CD4-positive, alpha-beta T cell (primary cell): ENCODE measurements around the gene PKD1L1. TPM values are rescaled to one million over a fixed set of nuclear protein-coding genes. Genes with fewer than 3 reads are reported as not detected.

Experiments
- ATAC-seq: fragments of 200-7000 bp; cut with Tn5 transposase; one replicate; pipeline ENCODE4 v1.10.0; 2022; ENCODE audit warnings: mild to moderate bottlenecking; ENCODE audit not compliant: poor library complexity
- CTCF ChIA-PET: fragments of 350-600 bp; sonication (Branson Sonifier 250); formaldehyde crosslinking; loops from one replicate; lab custom pipeline; 2021; ENCODE audit warnings: antibody characterized with exemption, inconsistent platforms; lab: Charles Lee
- POLR2A ChIA-PET: fragments of 350-600 bp; sonication (Branson Sonifier 250); formaldehyde crosslinking; loops from one replicate; lab custom pipeline; 2021; ENCODE audit warnings: antibody characterized with exemption, inconsistent platforms; lab: Charles Lee
- DNase-seq, 14 experiments: peaks; one replicate each; pipeline ENCODE4 v3.0.0-alpha.2; 2013 to 2020; ENCODE audit warnings: mixed read lengths in 2 of 14
- H3K27ac ChIP-seq, 2 donors: one replicate each; pipeline versions ENCODE4 v1.5.1 to v1.7.0; 2013; ENCODE audit warnings: low read length in 2 of 2, low read depth in 1 of 2, mild to moderate bottlenecking in 1 of 2
- H3K27me3 ChIP-seq, 2 experiments: 1 replicate in 1 of 2; 2 replicates in 1 of 2; pipeline versions ENCODE4 v1.6.1 to v1.7.0; 2013; ENCODE audit warnings: low read length in 2 of 2, control low read depth in 1 of 2, mild to moderate bottlenecking in 1 of 2, moderate library complexity in 1 of 2; ENCODE audit not compliant: insufficient read depth in 2 of 2, control insufficient read depth in 1 of 2
- H3K36me3 ChIP-seq: one replicate; pipeline ENCODE4 v1.6.1; 2013; ENCODE audit warnings: low read length, control low read depth; ENCODE audit not compliant: insufficient read depth
- H3K4me1 ChIP-seq: one replicate; pipeline ENCODE4 v1.6.1; 2013; ENCODE audit warnings: low read length, control low read depth; ENCODE audit not compliant: insufficient read depth
- H3K4me3 ChIP-seq: one replicate; pipeline ENCODE4 v1.5.1; 2013; ENCODE audit warnings: mild to moderate bottlenecking, low read length, moderate library complexity
- H3K9me3 ChIP-seq, 2 experiments: 1 replicate in 1 of 2; 2 replicates in 1 of 2; pipeline versions ENCODE4 v1.6.1 to v1.7.0; 2013; ENCODE audit warnings: low read length in 2 of 2, mild to moderate bottlenecking in 2 of 2, control low read depth in 1 of 2, moderate library complexity in 1 of 2; ENCODE audit not compliant: control insufficient read depth in 1 of 2, insufficient read depth in 1 of 2
- H3K27ac Mint-ChIP-seq: one replicate; pipeline ENCODE4 v1.8.0; 2020; ENCODE audit warnings: mixed read lengths
- H3K27me3 Mint-ChIP-seq: one replicate; pipeline ENCODE4 v1.8.0; 2021; ENCODE audit warnings: mixed read lengths
- H3K36me3 Mint-ChIP-seq: one replicate; pipeline ENCODE4 v1.8.0; 2021; ENCODE audit warnings: low read depth, mixed read lengths
- H3K4me1 Mint-ChIP-seq: one replicate; pipeline ENCODE4 v1.8.0; 2021; ENCODE audit warnings: low read depth, mixed read lengths
- H3K4me3 Mint-ChIP-seq: one replicate; pipeline ENCODE4 v1.8.0; 2020; ENCODE audit warnings: mild to moderate bottlenecking, mixed read lengths
- H3K9me3 Mint-ChIP-seq: one replicate; pipeline ENCODE4 v1.8.0; 2020; ENCODE audit warnings: mixed read lengths
- CTCF ChIP-seq: fragments of 200-600 bp; IDR thresholded peaks from one replicate; pipeline ENCODE4 v1.8.0; 2022; ENCODE audit warnings: antibody characterized with exemption, mild to moderate bottlenecking
- intact Hi-C, 2 experiments: fragments of 100-400 bp; cut with DNase I in 1 of 2; cut with micrococcal nuclease in 1 of 2; formaldehyde crosslinking; loops; one replicate each; pipeline versions ENCODE4 v1.15.1 to v1.9.0; 2023 to 2025; cut with DNase I, micrococcal nuclease
- total RNA-seq, 174 experiments: library from RNA in 2 of 174; stranded (reverse) in 2 of 174; gene quantifications; one replicate each; pipeline ENCODE4 v1.2.3 and lab custom pipeline; 2021 to 2026

PKD1L1 gene
- total RNA-seq, 2 experiments from 2014 or later: 0.20 to 0.25 TPM

GRCh38 chr7:47780555-47780954 lies 167.7 kb downstream of the PKD1L1 start:
- ATAC-seq: no peak
- Mint-ChIP-seq H3K36me3 (no peaks in the 10 kb centered on the region), H3K4me3 (no peak overlapping the region), H3K4me1 (no peaks in the 10 kb centered on the region), H3K9me3 (no peaks in the 10 kb centered on the region), H3K27me3 (peaks cover 3% of the 10 kb centered on the region), H3K27ac (no peak overlapping the region)
- no peaks in the 10 kb centered on the region for H3K4me1 ChIP-seq
- DNase-seq: no peak
- no peak for TF ChIP-seq CTCF
- no peaks in the 10 kb centered on the region for H3K36me3 ChIP-seq
- ChIA-PET CTCF (no interaction called here), POLR2A (no interaction called here)
- no peak overlapping the region for H3K27ac ChIP-seq
- no peaks in the 10 kb centered on the region for H3K9me3 ChIP-seq
- H3K4me3 ChIP-seq: no peak overlapping the region
- H3K27me3 ChIP-seq: no peaks in the 10 kb centered on the region
- intact Hi-C loops: no loop called here

- H3K9me3 ChIP-seq: no peaks in the 10 kb centered on the region
- no peaks in the 10 kb centered on the region for H3K36me3 Mint-ChIP-seq
- no peaks in the 10 kb centered on the region for H3K27me3 Mint-ChIP-seq
- ATAC-seq (no peak), DNase-seq (no peak)
- ChIA-PET POLR2A (no interaction called here), CTCF (no interaction called here)
- no peaks in the 10 kb centered on the region for H3K27me3 ChIP-seq
- no peaks in the 10 kb centered on the region for H3K36me3 ChIP-seq
- H3K27ac Mint-ChIP-seq: no peak overlapping the region
- no peaks in the 10 kb centered on the region for H3K4me1 Mint-ChIP-seq
- intact Hi-C loops: no loop called here
- no peak overlapping the region for H3K4me3 ChIP-seq
- H3K4me3 Mint-ChIP-seq: no peak overlapping the region
- H3K9me3 Mint-ChIP-seq: no peaks in the 10 kb centered on the region
- no peak for TF ChIP-seq CTCF
- H3K27ac ChIP-seq: no peak overlapping the region
- no peaks in the 10 kb centered on the region for H3K4me1 ChIP-seq
Measured at GRCh38 chr7:47779341-47779771, 168.9 kb downstream of the PKD1L1 start.

- CTCF ChIA-PET: no interaction called here
- no peaks in the 10 kb centered on the region for H3K36me3 Mint-ChIP-seq
- no peaks in the 10 kb centered on the region for H3K36me3 ChIP-seq
- no peak overlapping the region for H3K4me3 ChIP-seq
- no peaks in the 10 kb centered on the region for H3K9me3 ChIP-seq
- DNase-seq: no peak
- no peaks in the 10 kb centered on the region for H3K27me3 ChIP-seq
- H3K27ac Mint-ChIP-seq: no peak overlapping the region
- no peak for TF ChIP-seq CTCF
- H3K9me3 Mint-ChIP-seq: no peaks in the 10 kb centered on the region
- no peaks in the 10 kb centered on the region for H3K4me1 ChIP-seq
- no peak overlapping the region for H3K27ac ChIP-seq
- no peak overlapping the region for H3K4me3 Mint-ChIP-seq
- H3K27me3 Mint-ChIP-seq: no peaks in the 10 kb centered on the region
- no peak for ATAC-seq
- no peaks in the 10 kb centered on the region for H3K4me1 Mint-ChIP-seq
- POLR2A ChIA-PET: no interaction called here
- intact Hi-C loops: no loop called here
Measured at GRCh38 chr7:47778153-47778661, 170.1 kb downstream of the PKD1L1 start.
